PC-3 (cell line): ENCODE results near the gene UBE3C.

ENCODE experiments used
- CTCF ChIP-seq: fragments of 300-600 bp; sonication (generic); conservative IDR thresholded peaks from 2 replicates; pipeline ENCODE4 v1.5.1; 2017; ENCODE audit warnings: antibody characterized with exemption, low read depth, mild to moderate bottlenecking, low read length
- EZH2 ChIP-seq: fragments of 300-600 bp; sonication (generic); IDR thresholded peaks from one replicate; pipeline ENCODE4 v1.6.1; 2017; ENCODE audit warnings: antibody characterized with exemption, mild to moderate bottlenecking, low read length; ENCODE audit not compliant: unreplicated experiment
- EZH2phosphoT487 ChIP-seq: fragments of 300-600 bp; sonication (generic); IDR thresholded peaks from 2 replicates; pipeline ENCODE4 v1.6.1; 2018; ENCODE audit warnings: mild to moderate bottlenecking, antibody characterized with exemption, low read length, borderline replicate concordance

GRCh38 chr7:157250605-157251228, 112.0 kb downstream of the UBE3C start:
- TF ChIP-seq EZH2 (no peak), CTCF (peak; percentile 83), EZH2phosphoT487 (no peak)
